Spleen (tissue), 11 donors: ENCODE data around the gene DYNLRB2. TPM values are rescaled to one million over a fixed set of nuclear protein-coding genes. Genes with fewer than 3 reads are reported as not detected.

ENCODE experiments used
- DNase-seq: peaks from one replicate; pipeline ENCODE4 v3.0.0-alpha.2; 2020
- H3K27ac ChIP-seq, 8 donors: fragments of 200-600 bp; sonication (generic) in 7 of 8; 1 replicate in 4 of 8; 2 replicates in 4 of 8; pipeline versions ENCODE4 v1.5.0 to v1.8.0; 2016 to 2021; ENCODE audit warnings: inconsistent platforms in 4 of 8, mild to moderate bottlenecking in 4 of 8, moderate library complexity in 1 of 8
- H3K27me3 ChIP-seq, 7 donors: fragments of 200-600 bp; sonication (generic) in 6 of 7; replicated peaks in 1 of 7; 1 replicate in 4 of 7; 2 replicates in 3 of 7; pipeline versions ENCODE4 v1.5.0 to v1.8.0; 2016 to 2021; ENCODE audit warnings: inconsistent platforms in 3 of 7, mild to moderate bottlenecking in 1 of 7
- H3K36me3 ChIP-seq, 6 donors: fragments of 200-600 bp; sonication (generic) in 5 of 6; 1 replicate in 4 of 6; 2 replicates in 2 of 6; pipeline versions ENCODE4 v1.5.0 to v1.8.0; 2016 to 2021; ENCODE audit warnings: inconsistent platforms in 2 of 6
- H3K4me1 ChIP-seq, 6 donors: fragments of 200-600 bp; sonication (generic) in 5 of 6; 1 replicate in 3 of 6; 2 replicates in 3 of 6; pipeline versions ENCODE4 v1.5.0 to v1.8.0; 2016 to 2021; ENCODE audit warnings: inconsistent platforms in 3 of 6
- H3K4me3 ChIP-seq, 8 donors: fragments of 200-600 bp; sonication (generic) in 7 of 8; 1 replicate in 4 of 8; 2 replicates in 4 of 8; pipeline versions ENCODE4 v1.5.0 to v1.8.0; 2016 to 2021; ENCODE audit warnings: inconsistent platforms in 4 of 8, mild to moderate bottlenecking in 4 of 8, moderate library complexity in 2 of 8
- H3K9me3 ChIP-seq, 8 donors: fragments of 200-600 bp; sonication (generic) in 7 of 8; 1 replicate in 4 of 8; 2 replicates in 4 of 8; pipeline versions ENCODE4 v1.5.0 to v1.8.0; 2016 to 2021; ENCODE audit warnings: inconsistent platforms in 4 of 8
- POLR2A ChIP-seq, 3 donors: fragments of 450-650 bp; IDR thresholded peaks; one replicate each; pipeline ENCODE4 v1.5.1; 2017; ENCODE audit warnings: antibody characterized with exemption in 3 of 3, mild to moderate bottlenecking in 1 of 3
- POLR2AphosphoS5 ChIP-seq, 3 donors: sonication (generic); formaldehyde crosslinking; IDR thresholded peaks; one replicate each; pipeline ENCODE4 v1.5.1; 2017; ENCODE audit warnings: antibody characterized with exemption in 3 of 3
- WGBS, 5 donors: extraction: QIAGEN DNeasy Blood & Tissue Kit in 3 of 5; methylation state at CpG; one replicate each; pipeline versions ENCODE4 v1.1.5 to v1.1.7; 2013 to 2018; 5-methylcytosine and 5-hydroxymethylcytosine counted together
- intact Hi-C: fragments of 100-400 bp; cut with DNase I; formaldehyde crosslinking; loops from one replicate; pipeline ENCODE4 v1.15.0; 2023; ENCODE audit warnings: low total_unique reads
- polyA plus RNA-seq, 3 donors: library from polyadenylated mRNA; stranded (reverse); fragments of 200-250 nt; gene quantifications; one replicate each; pipeline ENCODE4 v1.2.1, GENCODE V29; 2013
- total RNA-seq, 7 donors: library from RNA; depleted of rRNA in 3 of 7; stranded (reverse); fragments of >200 nt in 3 of 7; fragmentation: NEBNext Ultra II Directional in 4 of 7; extraction: Animal tissue kit (Norgen Biotek cat#: 25700) in 4 of 7; gene quantifications; one replicate each; pipeline versions ENCODE4 v1.1.0 to v1.2.1, GENCODE V29; 2016 to 2021
- TF ChIP-seq, protein P1 (sequence below), 11 experiments: fragments of 200-600 bp in 7 of 11; fragments of 450-650 bp in 4 of 11; sonication (generic) in 4 of 11; IDR thresholded peaks in 8 of 11; conservative IDR thresholded peaks in 3 of 11; 1 replicate in 7 of 11; 2 replicates in 4 of 11; pipeline versions ENCODE4 v1.4.0 to v1.8.0; 2016 to 2021; ENCODE audit warnings: antibody characterized with exemption in 11 of 11, inconsistent platforms in 4 of 11, mild to moderate bottlenecking in 1 of 11
- donor health status: healthy with polysubstance abuse.
- donor health status: DM: no; HTN: no; CAD: no; lungs with moderate emphysema.
- donor health status: DM: no; HTN: no; CAD: no.
- donor health status: Bipolar disorder and iron deficiency.
- donor health status: healthy.
- donor health status: DM: no; HTN: no; CAD: no.
- donor health status: DM: yes; HTN: yes; CAD: no.

The DYNLRB2 gene
- total and polyA plus RNA-seq, 10 donors = 0.35 to 5.9 (median 1.1) TPM; not detected in 5

- Histone ChIP-seq H3K27ac (no peak overlapping the region), H3K27me3 (no peaks in the 10 kb centered on the region), H3K4me1 (peaks cover 0 to 5% (median under 1%) of the 10 kb centered on the region in 6 donors), H3K36me3 (peaks cover 0 to 7% (median 0%) of the 10 kb centered on the region in 6 donors), H3K9me3 (peaks cover 0 to 7% (median 0%) of the 10 kb centered on the region in 8 donors), H3K4me3 (no peak overlapping the region)
- WGBS, 5 donors = 88 to 92% (median 89%) methylated on average over 7 of the region's 7 CpGs
- intact Hi-C loops = no loop called here
- no peak for DNase-seq
- no peak for TF ChIP-seq POLR2A (IDR thresholded peaks at IDR 0.05)
- TF ChIP-seq POLR2AphosphoS5 (IDR thresholded peaks at IDR 0.05) = no peak
- TF ChIP-seq, protein P1, sequence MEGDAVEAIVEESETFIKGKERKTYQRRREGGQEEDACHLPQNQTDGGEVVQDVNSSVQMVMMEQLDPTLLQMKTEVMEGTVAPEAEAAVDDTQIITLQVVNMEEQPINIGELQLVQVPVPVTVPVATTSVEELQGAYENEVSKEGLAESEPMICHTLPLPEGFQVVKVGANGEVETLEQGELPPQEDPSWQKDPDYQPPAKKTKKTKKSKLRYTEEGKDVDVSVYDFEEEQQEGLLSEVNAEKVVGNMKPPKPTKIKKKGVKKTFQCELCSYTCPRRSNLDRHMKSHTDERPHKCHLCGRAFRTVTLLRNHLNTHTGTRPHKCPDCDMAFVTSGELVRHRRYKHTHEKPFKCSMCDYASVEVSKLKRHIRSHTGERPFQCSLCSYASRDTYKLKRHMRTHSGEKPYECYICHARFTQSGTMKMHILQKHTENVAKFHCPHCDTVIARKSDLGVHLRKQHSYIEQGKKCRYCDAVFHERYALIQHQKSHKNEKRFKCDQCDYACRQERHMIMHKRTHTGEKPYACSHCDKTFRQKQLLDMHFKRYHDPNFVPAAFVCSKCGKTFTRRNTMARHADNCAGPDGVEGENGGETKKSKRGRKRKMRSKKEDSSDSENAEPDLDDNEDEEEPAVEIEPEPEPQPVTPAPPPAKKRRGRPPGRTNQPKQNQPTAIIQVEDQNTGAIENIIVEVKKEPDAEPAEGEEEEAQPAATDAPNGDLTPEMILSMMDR (IDR thresholded peaks at IDR 0.05 in 8 of 11, conservative IDR thresholded peaks at IDR 0.05 in 3 of 11) = no peak
Observed at GRCh38 chr16:80596507-80597207, 55.9 kb downstream of the DYNLRB2 start.

GRCh38 chr16:80599466-80599865 is 58.7 kb downstream of the DYNLRB2 start:
- no peaks in the 10 kb centered on the region for H3K4me1 ChIP-seq

More at GRCh38 chr16:80599466-80599865, 58.7 kb downstream of the DYNLRB2 start:
- Histone ChIP-seq H3K27me3 (no peaks in the 10 kb centered on the region), H3K27ac (no peak overlapping the region), H3K9me3 (no peaks in the 10 kb centered on the region), H3K36me3 (peaks cover 0 to 33% (median 5%) of the 10 kb centered on the region in 6 donors), H3K4me3 (no peak overlapping the region)
- no peak for DNase-seq
- intact Hi-C loops = no loop called here
- 80 to 97% (median 83%) methylated on average over 3 of the region's 3 CpGs for WGBS, 5 donors
- TF ChIP-seq POLR2A (IDR thresholded peaks at IDR 0.05) = no peak
- no peak for TF ChIP-seq POLR2AphosphoS5 (IDR thresholded peaks at IDR 0.05)
- TF ChIP-seq, protein P1 (IDR thresholded peaks at IDR 0.05 in 8 of 11, conservative IDR thresholded peaks at IDR 0.05 in 3 of 11) = no peak
